Measurements from ENCODE around the gene POU2AF1. TPM values are rescaled to one million over a fixed set of nuclear protein-coding genes. Genes with fewer than 3 reads are reported as not detected.

Gene POU2AF1
- total RNA-seq, 6 experiments from 2014 or later: 0.06 to 2.4 (median 0.63) TPM

- ATAC-seq (no peak), DNase-seq (no peak)
- no peaks in the 10 kb centered on the region for H3K36me3 ChIP-seq
- TF ChIP-seq CTCF (IDR thresholded peaks at IDR 0.05): no peak
- no peak for TF ChIP-seq POLR2A (IDR thresholded peaks at IDR 0.05)
- no peak overlapping the region for H3K4me3 ChIP-seq
- H3K4me1 ChIP-seq: peaks cover 0 to 34% (median 10%) of the 10 kb centered on the region in 4 donors
- WGBS (ENCODE audit: insufficient coverage, low coverage, low lambda C conversion rate, missing lambda C conversion rate): 81% methylated on average over 18 of the region's 22 CpGs
- no peaks in the 10 kb centered on the region for H3K9me3 ChIP-seq
- intact Hi-C loops (cut with DNase I): no loop called here
- H3K27me3 ChIP-seq: no peaks in the 10 kb centered on the region
- H3K27ac ChIP-seq: no peak overlapping the region
Observed at GRCh38 chr11:111358038-111359001, 20.8 kb downstream of the POU2AF1 start.

GRCh38 chr11:111357150-111358037 lies 21.7 kb downstream of the POU2AF1 start:
- H3K4me3 ChIP-seq: no peak overlapping the region
- no peak for ATAC-seq
- intact Hi-C loops (cut with DNase I): no loop called here
- no peaks in the 10 kb centered on the region for H3K27me3 ChIP-seq
- 76% methylated on average over 4 of the region's 18 CpGs for WGBS (ENCODE audit: insufficient coverage, low coverage, low lambda C conversion rate, missing lambda C conversion rate)
- peaks cover 0 to 29% (median 6%) of the 10 kb centered on the region in 4 donors for H3K4me1 ChIP-seq
- DNase-seq: no peak
- no peaks in the 10 kb centered on the region for H3K36me3 ChIP-seq
- no peaks in the 10 kb centered on the region for H3K9me3 ChIP-seq
- no peak overlapping the region for H3K27ac ChIP-seq
- no peak for TF ChIP-seq CTCF (IDR thresholded peaks at IDR 0.05)
- no peak for TF ChIP-seq POLR2A (IDR thresholded peaks at IDR 0.05)

- intact Hi-C loops (cut with DNase I): no loop called here
- Histone ChIP-seq H3K4me3 (no peak overlapping the region), H3K36me3 (no peaks in the 10 kb centered on the region), H3K9me3 (no peaks in the 10 kb centered on the region), H3K4me1 (peaks cover 0 to 22% (median 6%) of the 10 kb centered on the region in 4 donors), H3K27ac (no peak overlapping the region), H3K27me3 (no peaks in the 10 kb centered on the region)
- ATAC-seq (no peak), DNase-seq (no peak)
- no peak for TF ChIP-seq CTCF (IDR thresholded peaks at IDR 0.05)
- TF ChIP-seq POLR2A (IDR thresholded peaks at IDR 0.05): no peak
- WGBS (ENCODE audit: insufficient coverage, low coverage, low lambda C conversion rate, missing lambda C conversion rate): 83% methylated on average over 3 of the region's 3 CpGs
Observed at GRCh38 chr11:111356660-111357048, 22.4 kb downstream of the POU2AF1 start.

GRCh38 chr11:111355956-111356659 lies 23.0 kb downstream of the POU2AF1 start:
- ATAC-seq (no peak), DNase-seq (no peak)
- Histone ChIP-seq H3K9me3 (no peaks in the 10 kb centered on the region), H3K27ac (no peak overlapping the region), H3K27me3 (no peaks in the 10 kb centered on the region), H3K36me3 (no peaks in the 10 kb centered on the region), H3K4me3 (no peak overlapping the region), H3K4me1 (peaks cover 0 to 16% (median 8%) of the 10 kb centered on the region in 4 donors)
- no peak for TF ChIP-seq POLR2A (IDR thresholded peaks at IDR 0.05)
- WGBS (ENCODE audit: insufficient coverage, low coverage, low lambda C conversion rate, missing lambda C conversion rate): 48% methylated on average over 3 of the region's 5 CpGs
- intact Hi-C loops (cut with DNase I): no loop called here

All from right lobe of liver (tissue), 6 donors.